AG09319 (cell line): ENCODE results near the gene SLC22A13.
"Not testable (repeated sequence)": the region's sequence is repeated elsewhere in the genome, so short reads cannot be mapped to it uniquely, and the experiment has no call there.

ENCODE experiments used
- DNase-seq: peaks from one replicate; pipeline ENCODE4 v3.0.0-alpha.2; 2010; ENCODE audit warnings: low read depth; ENCODE audit errors: extremely low read depth
- CTCF ChIP-seq: IDR thresholded peaks from 2 replicates; pipeline ENCODE4 v1.5.1; 2011; ENCODE audit warnings: low read depth, mild to moderate bottlenecking, inconsistent platforms, low read length, moderate library complexity

Gene SLC22A13

GRCh38 chr3:38229036-38229435 is 36.6 kb upstream of the SLC22A13 start:
- TF ChIP-seq CTCF, result no peak
- DNase-seq, result no peak

DNA sequence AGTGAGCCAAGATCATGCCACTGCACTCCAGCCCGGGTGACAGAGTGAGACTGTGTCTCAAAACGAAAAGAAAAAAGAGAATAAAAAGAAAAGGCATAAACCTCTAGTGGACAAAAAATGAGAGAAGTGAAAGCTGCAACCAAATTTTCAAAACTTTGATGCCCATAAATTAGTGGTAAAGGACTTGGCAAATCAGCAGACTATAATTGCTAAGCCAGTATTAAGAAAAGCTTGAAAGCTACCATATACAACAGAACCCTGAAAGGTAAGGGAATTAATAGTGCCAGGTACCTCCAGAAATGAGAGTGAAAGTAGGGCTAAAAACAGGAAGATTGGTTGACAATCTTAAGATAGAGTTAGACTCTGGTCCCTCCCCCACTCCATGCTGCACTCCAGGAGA is 32.9 kb upstream of the SLC22A13 start:
- no peak for DNase-seq

DNA sequence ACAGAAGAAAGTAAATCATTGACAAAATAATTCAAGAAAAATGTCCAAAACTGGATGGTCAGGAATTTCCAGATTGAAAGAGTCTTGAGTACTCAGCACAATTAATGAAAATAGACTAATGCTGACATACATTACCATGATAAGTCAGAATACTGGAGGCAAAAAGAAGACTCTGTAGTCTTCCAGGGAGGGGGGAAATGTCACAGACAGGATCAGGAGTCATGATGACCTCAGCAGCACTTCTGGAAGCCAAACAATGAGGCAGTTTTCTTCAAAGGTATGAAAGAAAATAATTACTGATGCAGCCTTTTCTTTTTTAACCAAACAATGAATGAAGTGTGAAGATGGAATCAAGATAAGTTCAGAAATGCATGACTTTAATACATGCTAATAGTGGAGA is 30.1 kb upstream of the SLC22A13 start:
- no peak for DNase-seq
- no peak for TF ChIP-seq CTCF

More for the DNA sequence above, 32.9 kb upstream of the SLC22A13 start:
- no peak for TF ChIP-seq CTCF

GRCh38 chr3:38238416-38239008 is 27.1 kb upstream of the SLC22A13 start:
- DNase-seq, result no peak
- TF ChIP-seq CTCF, result no peak

DNA sequence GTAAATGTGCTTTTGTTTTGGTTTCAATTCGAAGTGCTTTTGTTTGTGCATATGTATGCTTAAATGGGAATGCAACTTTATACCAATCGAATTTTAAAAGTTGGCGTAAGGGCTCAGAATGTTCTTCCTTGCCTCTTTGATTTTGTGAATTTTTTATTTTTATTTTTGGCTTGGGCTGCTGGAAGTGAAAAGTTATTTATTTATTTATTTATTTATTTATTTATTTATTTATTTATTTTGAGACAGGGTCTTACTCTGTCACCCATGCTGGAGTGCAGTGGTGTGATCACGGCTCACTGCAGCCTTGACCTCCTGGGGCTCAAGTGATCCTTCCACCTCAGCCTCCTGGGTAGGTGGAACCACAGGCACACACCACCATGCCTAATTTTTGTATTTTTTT is 22.8 kb upstream of the SLC22A13 start:
- DNase-seq, result not testable (repeated sequence)

DNA sequence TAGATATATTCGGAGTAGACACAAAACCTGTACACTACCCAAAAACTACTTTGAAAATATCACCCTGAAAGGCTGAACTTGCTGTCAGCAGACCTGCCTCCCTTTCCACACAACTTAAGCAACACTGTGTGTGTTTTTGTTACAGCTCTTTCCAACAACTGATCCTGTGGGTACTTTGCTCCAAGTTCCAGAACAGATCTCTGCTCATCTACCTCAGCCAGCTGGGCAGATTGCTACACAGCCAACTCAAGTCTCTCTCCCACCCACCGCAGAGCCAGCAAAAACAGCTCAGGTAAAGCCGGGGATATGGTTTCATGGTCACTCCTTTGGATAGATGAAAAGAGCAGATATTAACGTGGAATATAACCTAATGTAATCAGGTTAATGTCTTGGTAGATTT is 19.7 kb upstream of the SLC22A13 start:
- no peak for DNase-seq
- TF ChIP-seq CTCF, result no peak

DNA sequence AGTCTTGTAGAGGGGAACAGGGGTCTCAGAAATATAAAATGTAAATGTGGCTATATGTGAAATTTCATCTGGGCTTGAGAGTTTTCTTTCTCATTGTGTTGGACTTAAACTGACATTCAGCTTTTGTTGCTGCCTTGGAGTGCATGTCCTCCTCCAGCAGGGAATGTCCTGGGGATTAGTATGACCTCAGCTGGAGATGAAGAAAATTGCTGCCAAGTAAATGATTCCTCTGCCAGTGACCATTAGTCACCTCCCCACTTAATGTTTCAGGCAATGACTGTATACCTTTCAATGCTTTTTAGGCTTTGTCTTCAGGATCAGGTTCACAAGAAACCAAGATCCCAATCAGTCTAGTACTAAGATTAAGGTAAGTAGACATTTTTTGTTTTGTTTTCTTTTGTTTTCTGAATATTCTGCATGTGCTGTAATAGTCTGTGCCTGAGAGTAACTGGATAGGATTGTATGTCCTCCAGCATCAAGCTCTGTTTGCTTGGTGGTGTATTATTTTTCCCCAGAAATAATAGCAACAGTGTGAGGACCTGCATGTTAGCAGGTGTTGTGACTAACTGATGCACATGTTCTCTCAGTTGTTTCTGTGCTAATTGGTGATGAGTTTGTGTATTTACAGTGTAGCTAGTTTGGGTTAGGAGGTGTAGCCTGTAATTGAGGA is 18.1 kb upstream of the SLC22A13 start:
- peak; percentile 54 for DNase-seq
- peak; percentile 39 for TF ChIP-seq CTCF

DNA sequence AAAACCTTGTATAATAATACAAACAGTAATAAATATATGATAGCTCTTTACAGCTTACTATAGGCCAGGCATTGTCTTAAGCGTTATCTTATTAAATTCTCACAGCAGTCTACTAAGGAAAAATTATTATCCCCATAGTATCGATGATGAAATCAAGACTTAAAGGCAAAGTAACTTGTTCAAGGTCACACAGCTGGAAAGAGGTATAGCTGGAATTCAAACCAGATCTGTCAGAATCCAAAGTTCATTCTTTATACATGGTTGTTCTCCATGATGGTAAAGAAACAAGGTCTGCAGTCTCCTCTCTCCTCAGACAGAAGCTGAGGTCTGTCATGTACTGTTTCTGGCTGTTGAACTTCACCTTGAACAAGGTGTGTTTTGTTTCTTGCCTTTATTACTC is 15.4 kb upstream of the SLC22A13 start:
- no peak for TF ChIP-seq CTCF
- no peak for DNase-seq
